ENCODE data around the gene SBF1. TPM values are rescaled to one million over a fixed set of nuclear protein-coding genes. Genes with fewer than 3 reads are reported as not detected.

SBF1 gene
- total RNA-seq, 1 experiment from 2014 or later = 97.2 TPM

DNA sequence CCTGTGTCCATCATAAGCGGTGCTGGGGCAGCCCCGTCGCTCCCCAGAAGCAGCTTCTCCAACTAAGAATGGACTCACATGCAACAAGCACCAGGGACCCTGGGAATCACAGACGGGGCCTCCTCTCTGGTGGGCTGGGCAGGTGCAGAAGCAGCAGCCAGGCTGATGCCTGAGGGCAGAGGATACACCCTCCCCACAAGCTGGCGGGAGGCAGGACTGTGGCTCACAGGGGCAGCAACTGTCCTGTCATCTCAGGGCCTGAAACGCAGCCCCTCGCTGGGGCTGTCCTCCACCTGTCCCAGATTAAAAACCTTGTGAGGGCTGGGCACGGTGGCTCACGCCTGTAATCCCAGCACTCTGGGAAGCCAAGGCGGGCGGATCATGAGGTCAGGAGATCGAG is 3.1 kb upstream of the SBF1 start:
- Histone ChIP-seq H3K27me3 (replicated peaks; ENCODE audit: insufficient read depth, low read depth, low read length, poor library complexity) (peaks cover 10% of the 10 kb centered on the region), H3K4me3 (ENCODE audit: low read depth, low read length, poor library complexity, severe bottlenecking) (no peak overlapping the region), H3K4me1 (ENCODE audit: insufficient read depth, low read length, poor library complexity, severe bottlenecking) (peaks cover 14% of the 10 kb centered on the region), H3K36me3 (ENCODE audit: insufficient read depth, low read length, poor library complexity, severe bottlenecking) (no peaks in the 10 kb centered on the region), H3K9me3 (ENCODE audit: low read depth, low read length, poor library complexity, severe bottlenecking) (no peaks in the 10 kb centered on the region), H3K27ac (ENCODE audit: low read depth, low read length, poor library complexity, severe bottlenecking) (no peak overlapping the region)
- no peak for DNase-seq (ENCODE audit: low spot score)
- TF ChIP-seq EZH2 (IDR thresholded peaks at IDR 0.05; ENCODE audit: borderline replicate concordance, low read depth, low read length, poor library complexity, severe bottlenecking) = no peak
- TF ChIP-seq, protein P1, sequence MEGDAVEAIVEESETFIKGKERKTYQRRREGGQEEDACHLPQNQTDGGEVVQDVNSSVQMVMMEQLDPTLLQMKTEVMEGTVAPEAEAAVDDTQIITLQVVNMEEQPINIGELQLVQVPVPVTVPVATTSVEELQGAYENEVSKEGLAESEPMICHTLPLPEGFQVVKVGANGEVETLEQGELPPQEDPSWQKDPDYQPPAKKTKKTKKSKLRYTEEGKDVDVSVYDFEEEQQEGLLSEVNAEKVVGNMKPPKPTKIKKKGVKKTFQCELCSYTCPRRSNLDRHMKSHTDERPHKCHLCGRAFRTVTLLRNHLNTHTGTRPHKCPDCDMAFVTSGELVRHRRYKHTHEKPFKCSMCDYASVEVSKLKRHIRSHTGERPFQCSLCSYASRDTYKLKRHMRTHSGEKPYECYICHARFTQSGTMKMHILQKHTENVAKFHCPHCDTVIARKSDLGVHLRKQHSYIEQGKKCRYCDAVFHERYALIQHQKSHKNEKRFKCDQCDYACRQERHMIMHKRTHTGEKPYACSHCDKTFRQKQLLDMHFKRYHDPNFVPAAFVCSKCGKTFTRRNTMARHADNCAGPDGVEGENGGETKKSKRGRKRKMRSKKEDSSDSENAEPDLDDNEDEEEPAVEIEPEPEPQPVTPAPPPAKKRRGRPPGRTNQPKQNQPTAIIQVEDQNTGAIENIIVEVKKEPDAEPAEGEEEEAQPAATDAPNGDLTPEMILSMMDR (conservative IDR thresholded peaks at IDR 0.05; ENCODE audit: low read depth, low read length) = no peak
- CTCF ChIA-PET = no interaction called here
- intact Hi-C loops (cut with micrococcal nuclease; ENCODE audit: unreplicated experiment) = no loop called here
- POLR2A ChIA-PET (ENCODE audit: low non-redundant PET) = no interaction called here
- BruUV-seq (replicated peaks) = no TSS peak

DNA sequence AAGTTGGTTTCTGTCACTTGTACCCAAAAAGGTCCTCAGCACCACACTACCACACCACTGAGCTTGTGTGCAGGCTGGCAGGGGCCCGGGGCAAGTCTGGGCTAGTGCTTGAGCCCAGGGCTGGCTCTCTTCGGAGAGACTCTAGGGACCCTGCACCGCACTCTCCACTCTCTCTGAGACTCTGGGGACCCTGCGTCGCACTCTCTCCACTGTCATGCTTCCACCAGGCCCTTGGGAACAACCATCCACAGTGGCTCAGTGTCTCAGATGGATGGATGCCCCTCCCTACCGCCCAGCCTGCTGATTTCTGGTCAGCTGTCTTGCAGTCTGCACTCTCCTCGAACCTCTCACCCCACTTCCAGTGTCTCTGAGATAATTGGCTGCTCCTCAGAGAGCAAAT is 2.0 kb upstream of the SBF1 start:
- H3K4me1 ChIP-seq (ENCODE audit: insufficient read depth, low read length, poor library complexity, severe bottlenecking) = peaks cover 16% of the 10 kb centered on the region
- intact Hi-C loops (cut with micrococcal nuclease; ENCODE audit: unreplicated experiment) = no loop called here
- ChIA-PET CTCF (no interaction called here), POLR2A (ENCODE audit: low non-redundant PET) (no interaction called here)
- H3K36me3 ChIP-seq (ENCODE audit: insufficient read depth, low read length, poor library complexity, severe bottlenecking) = no peaks in the 10 kb centered on the region
- no peak for TF ChIP-seq EZH2 (IDR thresholded peaks at IDR 0.05; ENCODE audit: borderline replicate concordance, low read depth, low read length, poor library complexity, severe bottlenecking)
- TF ChIP-seq, protein P1 (conservative IDR thresholded peaks at IDR 0.05; ENCODE audit: low read depth, low read length) = no peak
- no peak overlapping the region for H3K27ac ChIP-seq (ENCODE audit: low read depth, low read length, poor library complexity, severe bottlenecking)
- no peak overlapping the region for H3K4me3 ChIP-seq (ENCODE audit: low read depth, low read length, poor library complexity, severe bottlenecking)
- peaks cover 10% of the 10 kb centered on the region for H3K27me3 ChIP-seq (replicated peaks; ENCODE audit: insufficient read depth, low read depth, low read length, poor library complexity)
- no peaks in the 10 kb centered on the region for H3K9me3 ChIP-seq (ENCODE audit: low read depth, low read length, poor library complexity, severe bottlenecking)
- DNase-seq (ENCODE audit: low spot score) = no peak
- no TSS peak for BruUV-seq (replicated peaks)

DNA sequence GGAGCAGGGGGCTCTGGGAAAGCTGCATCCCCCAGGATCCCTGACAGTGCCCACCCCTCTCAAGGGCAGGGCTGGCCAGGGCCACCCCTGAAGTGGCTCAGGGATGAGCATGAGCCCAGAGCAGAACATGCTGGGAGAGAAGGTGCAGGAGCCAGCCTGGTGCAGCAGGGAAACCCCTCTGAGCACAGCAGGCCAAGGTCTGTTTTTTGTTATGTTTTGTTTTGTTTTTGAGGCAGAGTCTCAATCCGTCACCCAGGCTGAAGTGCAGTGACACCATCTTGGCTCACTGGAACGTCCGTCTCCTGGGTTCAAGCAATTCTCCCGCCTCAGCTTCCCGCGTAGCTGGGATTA is 792 bp upstream of the SBF1 start:
- Histone ChIP-seq H3K36me3 (ENCODE audit: insufficient read depth, low read length, poor library complexity, severe bottlenecking) (no peaks in the 10 kb centered on the region), H3K4me3 (ENCODE audit: low read depth, low read length, poor library complexity, severe bottlenecking) (peak overlapping the region; percentile 84), H3K4me1 (ENCODE audit: insufficient read depth, low read length, poor library complexity, severe bottlenecking) (peaks cover 18% of the 10 kb centered on the region), H3K27ac (ENCODE audit: low read depth, low read length, poor library complexity, severe bottlenecking) (peak overlapping the region; percentile 60), H3K27me3 (replicated peaks; ENCODE audit: insufficient read depth, low read depth, low read length, poor library complexity) (peaks cover 5% of the 10 kb centered on the region), H3K9me3 (ENCODE audit: low read depth, low read length, poor library complexity, severe bottlenecking) (no peaks in the 10 kb centered on the region)
- DNase-seq (ENCODE audit: low spot score) = no peak
- POLR2A ChIA-PET (ENCODE audit: low non-redundant PET) = no interaction called here
- no TSS peak for BruUV-seq (replicated peaks)
- TF ChIP-seq EZH2 (IDR thresholded peaks at IDR 0.05; ENCODE audit: borderline replicate concordance, low read depth, low read length, poor library complexity, severe bottlenecking) = no peak
- TF ChIP-seq, protein P1 (conservative IDR thresholded peaks at IDR 0.05; ENCODE audit: low read depth, low read length) = no peak
- intact Hi-C loops (cut with micrococcal nuclease; ENCODE audit: unreplicated experiment) = no loop called here
- CTCF ChIA-PET = no interaction called here

Data from A673 (cell line).